NCI-H2227 treated with DMSO at 0.1 percent for 48 hours (cell line): ENCODE data around the gene GDPD5.
"Not testable (repeated sequence)": the region's sequence is repeated elsewhere in the genome, so short reads cannot be mapped to it uniquely, and the experiment has no call there.

ENCODE experiments used
- DNase-seq: peaks from one replicate; lab custom pipeline; 2025; lab: John Stamatoyannopoulos, UW

Gene GDPD5

DNA sequence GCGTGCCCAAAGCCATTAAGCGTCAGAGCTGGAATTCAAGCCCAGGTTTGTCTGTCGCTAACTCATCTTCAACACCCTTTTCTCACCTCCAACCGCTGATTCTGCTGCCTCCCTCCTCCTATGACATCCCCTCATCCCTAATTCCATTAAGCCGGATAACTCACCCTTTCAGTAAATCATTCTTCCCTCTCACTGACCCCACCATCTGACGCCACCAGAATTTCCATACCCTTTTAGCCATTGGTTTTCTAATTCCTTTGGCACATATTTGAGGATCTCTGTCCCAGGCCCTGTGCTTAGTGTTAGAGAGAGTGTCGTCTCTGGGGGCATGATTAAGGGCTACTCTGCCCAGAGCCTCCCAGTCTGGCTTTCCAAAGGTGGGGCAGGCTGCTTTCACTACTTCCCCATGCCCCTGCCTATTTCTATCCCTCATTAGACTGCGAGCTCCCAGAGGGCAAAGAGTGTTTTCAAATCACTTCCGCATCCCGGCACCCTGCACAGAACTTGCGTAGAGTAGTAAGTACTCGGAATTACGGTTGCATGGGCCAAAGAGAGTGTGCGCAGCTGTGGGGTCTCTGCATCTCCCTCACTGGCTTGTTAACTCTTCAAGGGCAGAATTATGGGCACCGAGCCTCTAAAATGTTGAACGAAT is 96.6 kb downstream of the GDPD5 start:
- DNase-seq = no peak

DNA sequence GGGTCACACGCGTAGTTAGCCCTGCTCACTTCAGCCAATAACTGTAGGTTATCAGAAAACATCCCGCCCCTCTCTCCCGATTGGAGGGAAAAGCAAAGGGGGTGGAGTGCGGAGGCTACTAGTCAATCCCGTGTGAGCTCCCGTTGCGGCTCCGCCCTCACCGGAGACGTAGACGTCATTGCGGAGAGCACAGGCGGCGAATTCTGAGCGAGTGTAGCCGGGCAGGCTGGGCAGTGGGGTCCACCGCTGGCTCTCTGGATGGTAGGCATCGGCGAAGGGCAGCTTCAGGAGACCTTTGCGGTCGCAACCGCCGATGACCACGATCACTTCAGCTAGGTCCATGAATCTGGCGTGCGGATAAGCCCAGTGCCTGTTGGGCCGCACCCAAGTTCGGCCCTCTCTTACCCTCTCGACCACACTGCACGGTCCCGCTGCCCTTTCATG is 97.4 kb downstream of the GDPD5 start:
- no peak for DNase-seq

GRCh38 chr11:75427181-75427580 is 98.6 kb downstream of the GDPD5 start:
- no peak for DNase-seq

GRCh38 chr11:75426720-75427086 is 99.0 kb downstream of the GDPD5 start:
- no peak for DNase-seq

DNA sequence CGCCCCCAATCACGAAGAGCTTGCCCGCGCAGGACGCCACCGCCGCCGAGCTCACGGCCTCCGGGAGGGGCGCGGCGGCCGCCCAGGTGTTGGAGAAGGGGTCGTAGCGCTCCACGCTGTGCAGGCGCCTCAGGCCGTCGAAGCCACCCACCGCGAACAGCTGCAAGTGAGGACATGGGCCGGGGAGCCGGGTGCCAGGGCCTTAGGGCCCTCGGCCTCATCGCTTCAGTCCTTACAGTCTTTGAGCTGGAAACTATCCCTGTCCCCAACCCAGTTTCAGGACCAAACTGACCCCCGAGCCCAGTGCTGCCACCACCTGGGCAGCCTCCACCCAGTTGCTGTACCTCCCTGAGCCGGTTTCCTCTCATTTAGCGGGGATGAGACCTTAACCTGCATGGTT is 100.3 kb downstream of the GDPD5 start:
- no peak for DNase-seq

DNA sequence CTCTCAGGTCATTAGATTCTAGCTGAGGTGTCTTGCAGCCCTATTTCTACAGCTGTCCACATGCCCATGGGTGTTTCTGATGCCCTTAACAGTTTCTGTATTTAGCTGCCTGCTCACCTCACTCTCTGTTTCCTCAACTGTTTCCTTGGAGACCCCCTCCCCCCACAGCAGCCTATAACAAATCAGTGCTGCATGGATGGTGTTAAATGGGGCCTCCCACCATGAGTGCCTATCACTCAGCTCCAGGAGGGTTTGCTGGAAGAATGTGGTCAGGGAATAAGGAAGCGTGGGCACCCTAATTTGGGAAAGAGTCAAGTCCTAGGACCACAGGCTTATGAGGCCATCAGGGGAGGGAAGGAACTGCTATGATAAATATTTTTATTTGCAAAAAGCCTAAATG is 101.3 kb downstream of the GDPD5 start:
- DNase-seq = no peak

DNA sequence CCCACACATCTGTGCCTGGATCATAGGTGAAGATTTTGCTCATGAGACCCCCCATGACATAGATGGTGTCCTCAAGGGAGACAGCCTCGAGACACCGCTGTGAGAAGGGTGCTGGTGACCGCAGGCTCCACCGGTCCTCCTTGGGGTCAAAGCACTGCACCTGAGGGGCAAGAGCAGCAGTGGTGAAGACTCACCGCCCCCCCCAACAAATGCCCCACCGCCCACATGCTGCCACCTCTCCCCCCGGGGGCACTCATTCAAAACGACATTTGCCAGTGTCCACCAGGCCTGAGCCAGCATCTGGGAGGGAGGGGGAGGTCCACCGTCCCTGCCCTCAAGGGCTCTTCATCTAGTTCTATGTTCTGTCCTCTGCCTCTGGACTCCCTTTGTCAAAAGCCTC is 102.0 kb downstream of the GDPD5 start:
- no peak for DNase-seq

DNA sequence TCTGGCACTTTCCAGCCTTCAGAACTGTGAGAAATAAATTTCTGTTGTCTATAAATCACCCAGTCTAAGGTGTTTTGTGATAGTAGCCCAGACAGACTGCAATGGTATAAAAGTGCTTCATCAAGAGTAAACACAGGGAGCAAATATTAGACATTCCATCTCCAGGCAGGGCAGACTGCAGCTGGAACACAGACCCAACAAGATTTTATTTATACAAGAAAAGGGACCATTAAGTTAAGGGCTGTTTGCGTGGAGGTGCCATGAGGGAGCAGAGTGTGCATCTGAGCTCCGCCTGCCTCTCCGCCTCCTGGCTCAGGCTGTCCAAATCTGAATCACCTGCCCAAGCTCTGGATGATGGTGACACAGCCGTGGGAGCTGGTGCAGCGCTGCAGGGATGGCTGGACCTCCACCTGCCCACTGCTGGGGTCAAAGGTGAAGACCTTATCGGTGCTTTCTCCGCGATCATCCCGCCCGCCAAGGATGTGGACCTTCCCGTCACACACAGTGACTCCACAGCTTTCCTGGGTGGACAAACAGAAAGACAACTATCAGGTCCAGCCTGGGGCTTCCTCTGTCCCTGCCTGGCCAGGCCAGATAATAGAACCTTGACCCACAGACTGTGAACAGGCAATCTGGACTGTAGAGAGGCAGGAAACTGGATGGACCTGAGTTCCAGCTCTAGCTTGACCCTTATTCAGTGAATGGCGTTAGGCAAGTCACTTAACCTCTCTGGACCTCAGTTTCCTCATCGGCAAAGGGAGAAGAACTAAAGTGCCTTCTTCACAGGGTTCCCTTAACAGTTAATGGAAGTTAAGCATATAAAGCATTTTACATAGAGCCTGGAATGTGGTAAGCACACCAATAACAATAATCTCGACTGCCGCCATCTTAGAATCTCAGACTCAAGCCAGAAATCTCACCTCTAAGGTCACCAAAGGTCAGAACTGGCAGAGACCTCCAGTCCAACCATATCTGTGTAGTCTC is 103.2 kb downstream of the GDPD5 start:
- no peak for DNase-seq

DNA sequence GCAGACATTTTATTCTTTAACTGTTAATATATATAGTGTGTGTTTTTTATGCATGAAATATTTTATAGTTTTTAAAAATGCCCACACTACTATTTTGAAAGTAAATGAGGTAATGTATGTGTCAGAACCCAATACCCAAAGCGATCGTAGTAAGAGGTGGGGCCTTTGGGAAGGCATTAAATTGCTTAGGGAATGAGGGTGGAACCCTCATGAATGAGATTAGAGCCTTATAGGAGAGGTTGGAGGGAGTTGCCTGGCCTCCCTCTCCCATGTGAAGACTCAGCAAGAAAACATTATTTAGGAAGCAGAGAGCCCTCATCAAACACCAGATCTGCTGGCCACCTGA is 103.9 kb downstream of the GDPD5 start:
- no peak for DNase-seq

DNA sequence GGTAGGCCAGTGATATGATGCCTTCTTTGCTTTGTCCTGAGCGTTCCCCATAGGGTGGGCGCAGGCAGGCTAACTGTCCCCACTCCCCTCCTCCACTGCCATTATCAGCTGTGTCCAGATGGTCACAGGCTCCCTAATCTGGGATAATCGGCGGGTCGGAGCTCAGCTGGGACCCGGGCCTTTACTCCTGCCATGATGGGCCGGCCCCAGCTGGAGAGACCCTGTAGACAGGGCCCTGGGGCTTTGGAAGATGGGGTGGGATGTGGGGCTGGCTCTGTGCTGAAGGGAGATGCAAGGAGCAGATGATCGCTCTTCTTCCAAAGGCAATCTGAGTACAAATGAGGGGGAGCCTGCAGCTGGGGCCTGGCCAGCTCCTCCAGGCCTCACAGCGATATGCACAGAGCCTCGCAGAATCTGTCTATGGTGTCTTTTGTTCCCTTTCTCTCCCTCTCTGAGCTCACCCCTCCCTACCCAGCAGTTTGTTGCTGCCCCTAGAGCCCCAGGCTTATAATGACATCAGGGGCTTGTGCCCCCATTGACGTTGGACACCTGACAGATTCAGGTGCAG is 104.6 kb downstream of the GDPD5 start:
- DNase-seq = no peak

- DNase-seq = no peak
Measured at GRCh38 chr11:75420224-75421034, 105.3 kb downstream of the GDPD5 start.

DNA sequence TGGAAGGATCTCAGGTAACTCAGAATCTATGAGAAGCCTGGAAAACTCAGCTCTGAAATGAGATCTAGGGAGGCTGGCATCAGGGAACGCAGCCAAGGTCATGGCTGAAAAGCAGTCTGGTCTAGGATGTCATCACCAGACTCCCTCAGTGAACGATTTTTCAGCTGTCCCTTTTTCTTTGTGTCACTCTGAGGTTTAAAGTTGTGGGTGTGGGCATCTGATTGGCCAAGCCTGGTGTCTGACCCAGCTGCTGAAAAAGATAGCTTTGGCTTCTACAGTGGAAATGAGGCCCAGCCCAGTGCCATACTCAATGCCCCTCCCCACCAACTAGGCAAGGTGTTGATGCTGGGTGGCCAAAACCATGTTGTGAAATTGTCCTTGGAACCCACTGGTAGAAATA is 111.9 kb downstream of the GDPD5 start:
- DNase-seq = no peak

- not testable (repeated sequence) for DNase-seq
Measured at GRCh38 chr11:75413146-75413545, 112.6 kb downstream of the GDPD5 start.

DNA sequence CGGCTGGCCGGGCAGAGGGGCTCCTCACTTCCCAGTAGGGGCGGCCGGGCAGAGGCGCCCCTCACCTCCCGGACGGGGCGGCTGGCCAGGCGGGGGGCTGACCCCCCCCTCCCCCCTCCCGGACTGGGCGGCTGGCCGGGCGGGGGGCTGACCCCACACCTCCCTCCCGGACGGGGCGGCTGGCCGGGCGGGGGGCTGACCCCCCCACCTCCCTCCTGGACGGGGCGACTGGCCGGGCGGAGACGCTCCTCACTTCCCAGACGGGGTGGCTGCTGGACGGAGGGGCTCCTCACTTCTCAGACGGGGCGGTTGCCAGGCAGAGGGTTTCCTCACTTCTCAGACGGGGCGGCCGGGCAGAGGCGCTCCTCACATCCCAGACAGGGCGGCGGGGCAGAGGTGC is 115.8 kb downstream of the GDPD5 start:
- DNase-seq = not testable (repeated sequence)

- no peak for DNase-seq
Measured at GRCh38 chr11:75408957-75409219, 116.9 kb downstream of the GDPD5 start.

- no peak for DNase-seq
Measured at GRCh38 chr11:75406338-75406777, 119.4 kb downstream of the GDPD5 start.

DNA sequence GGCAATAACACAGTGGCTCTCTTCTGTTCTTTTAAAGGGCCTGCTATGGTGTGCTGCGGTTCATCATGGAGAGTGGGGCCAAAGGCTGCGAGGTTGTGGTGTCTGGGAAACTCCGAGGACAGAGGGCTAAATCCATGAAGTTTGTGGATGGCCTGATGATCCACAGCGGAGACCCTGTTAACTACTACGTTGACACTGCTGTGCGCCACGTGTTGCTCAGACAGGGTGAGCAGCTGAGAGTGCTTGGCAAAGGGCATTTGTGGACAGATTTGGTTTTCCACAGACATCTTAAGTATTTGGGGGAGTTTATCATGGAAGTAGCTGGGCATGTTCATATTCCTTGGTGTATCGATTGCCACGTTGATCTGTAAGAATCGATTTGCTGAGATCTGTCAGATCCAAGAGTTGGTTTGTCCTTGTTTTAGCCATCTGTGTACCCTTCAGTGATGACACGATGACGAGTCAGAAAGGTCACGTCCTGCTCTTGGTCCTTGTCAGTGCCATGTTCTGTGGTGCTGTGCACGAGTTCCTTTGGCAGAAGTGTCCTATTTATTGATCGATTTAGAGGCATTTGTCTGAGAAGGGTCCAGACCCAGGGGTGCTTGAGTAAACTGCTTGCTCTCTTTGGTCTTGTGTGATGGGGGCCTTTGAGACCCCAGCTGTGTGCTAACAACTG is 121.6 kb downstream of the GDPD5 start:
- no peak for DNase-seq

DNA sequence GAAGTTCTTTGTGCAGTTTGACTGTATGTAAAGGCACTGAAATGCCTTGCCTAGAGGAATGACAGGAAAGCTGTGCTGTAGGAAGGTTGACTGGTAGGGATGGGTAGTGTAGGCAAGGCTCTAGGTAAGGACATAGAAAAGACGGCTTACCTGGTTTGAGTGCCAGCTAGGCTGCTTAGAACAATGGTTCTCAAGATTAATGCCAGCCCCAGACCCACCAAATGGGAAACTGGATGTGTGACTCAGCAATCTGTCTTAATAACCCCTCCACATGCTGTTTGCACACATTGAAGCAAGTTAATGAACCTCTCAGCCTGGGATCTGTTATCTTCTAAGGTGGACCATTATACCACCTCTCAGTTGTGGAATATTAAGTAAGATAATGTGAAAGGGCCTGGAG is 122.7 kb downstream of the GDPD5 start:
- no peak for DNase-seq

DNA sequence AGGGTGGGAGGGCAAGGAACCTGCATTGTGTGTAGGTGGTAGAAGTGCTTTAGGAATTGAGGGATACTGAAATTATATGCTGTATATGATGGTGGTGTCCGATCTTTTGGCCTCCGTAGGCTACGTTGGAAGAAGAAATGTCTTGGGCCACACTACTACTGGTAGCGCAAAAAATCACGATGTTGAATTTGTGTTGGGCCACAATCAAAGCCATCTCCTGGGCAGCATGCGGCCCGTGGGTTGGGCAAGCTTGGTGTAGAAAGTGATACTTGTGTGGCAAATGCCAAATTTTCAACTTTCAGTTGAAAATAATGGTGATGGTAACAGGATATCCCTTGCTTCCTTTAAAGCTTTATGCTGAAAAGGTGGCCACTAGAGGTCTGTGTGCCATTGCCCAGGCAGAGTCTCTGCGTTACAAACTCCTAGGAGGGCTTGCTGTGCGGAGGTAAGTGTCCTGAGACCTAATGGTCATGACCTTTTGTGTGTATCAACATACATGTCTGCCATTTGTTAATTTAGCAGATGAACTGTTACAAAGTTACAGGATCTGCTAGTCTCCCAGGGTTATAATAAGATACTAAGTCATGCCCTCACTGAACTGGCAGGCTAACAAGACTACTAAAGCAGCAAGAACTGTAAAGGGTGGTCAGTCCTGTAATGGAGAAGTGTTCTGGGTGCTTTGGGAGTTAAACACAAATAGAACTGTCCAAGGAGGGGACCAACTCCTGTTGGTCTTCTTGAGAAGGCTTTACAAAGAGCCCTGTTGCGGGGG is 123.6 kb downstream of the GDPD5 start:
- no peak for DNase-seq

DNA sequence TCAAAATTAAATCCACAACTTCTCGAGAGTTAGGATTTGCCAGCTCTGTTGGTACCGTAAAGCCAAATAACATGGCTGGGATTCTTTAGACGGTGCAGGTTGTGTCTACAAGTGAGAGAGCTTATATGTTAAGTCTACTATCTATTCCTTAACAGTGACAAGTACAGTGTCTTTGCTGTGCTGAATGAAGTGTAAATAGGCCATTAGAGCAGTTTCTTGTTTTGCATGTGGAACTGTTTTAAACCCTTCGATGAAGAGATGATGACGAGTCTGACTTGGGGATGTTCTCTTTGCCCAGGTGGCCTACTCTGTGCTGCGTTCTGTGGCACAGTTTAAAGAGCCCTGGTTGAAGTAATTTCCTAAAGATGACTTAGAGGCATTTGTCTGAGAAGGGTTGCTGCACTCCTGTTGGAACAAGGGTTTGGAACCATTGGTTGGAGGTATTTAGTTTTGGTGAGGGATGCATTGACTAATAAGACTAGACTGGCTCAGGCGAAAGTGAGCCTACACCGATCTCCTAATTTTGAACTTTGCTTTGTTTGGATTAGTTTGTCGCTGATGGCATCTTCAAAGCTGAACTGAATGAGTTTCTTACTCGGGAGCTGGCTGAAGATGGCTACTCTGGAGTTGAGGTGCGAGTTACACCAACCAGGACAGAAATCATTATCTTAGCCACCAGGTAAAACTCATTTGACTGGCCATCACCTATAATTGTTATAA is 125.4 kb downstream of the GDPD5 start:
- DNase-seq = peak; percentile 20
